ENCODE data around the gene DCAF15.

DCAF15 gene

DNA sequence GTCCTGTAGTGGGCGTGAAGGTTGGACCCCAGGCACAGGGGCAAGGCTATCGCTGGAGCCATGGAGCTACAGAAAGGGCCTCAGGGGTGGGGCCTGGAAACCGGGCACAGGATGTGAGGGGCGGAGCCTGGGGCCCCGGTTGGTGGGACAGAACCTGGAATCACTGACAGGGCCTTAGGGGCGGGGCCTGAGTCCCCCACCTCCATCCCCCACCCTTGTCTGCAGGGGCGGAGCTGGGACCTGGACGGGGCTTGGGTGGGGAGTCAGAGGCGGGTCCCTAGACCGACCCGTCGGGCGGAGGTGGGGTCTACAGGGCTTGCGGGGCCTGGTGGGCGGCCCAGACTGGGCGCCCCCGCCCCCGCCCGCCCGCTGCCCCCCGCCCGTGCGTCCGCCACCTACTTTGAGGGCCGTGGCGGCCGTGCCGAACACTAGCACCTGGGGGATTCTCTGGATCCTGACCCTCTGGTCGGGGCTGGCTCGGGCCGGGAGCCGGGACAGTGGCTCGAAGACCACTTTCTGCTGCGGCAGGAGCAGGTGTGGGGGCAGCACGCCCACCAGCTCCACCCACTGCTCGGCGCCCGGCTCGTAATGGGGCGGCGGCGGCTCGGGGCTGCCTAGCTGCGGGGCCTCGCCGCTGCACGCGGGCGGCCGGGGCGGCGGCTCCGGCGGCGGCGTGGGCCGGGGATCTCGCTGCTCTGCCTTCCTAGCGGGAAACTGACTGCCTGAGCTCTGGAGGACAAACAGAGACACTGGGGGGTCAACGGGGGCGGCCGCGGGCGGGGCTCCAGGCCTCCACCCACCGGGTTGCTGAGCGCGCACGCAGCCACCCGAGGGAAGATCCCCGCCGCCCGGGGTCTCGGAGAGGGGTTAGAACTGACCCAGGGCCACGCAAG, 26.3 kb downstream of the DCAF15 start:
- no peak for DNase-seq

- DNase-seq, result no peak
These were observed 26.9 kb downstream of the DCAF15 start for GRCh38 chr19:13979244-13979615.

DNA sequence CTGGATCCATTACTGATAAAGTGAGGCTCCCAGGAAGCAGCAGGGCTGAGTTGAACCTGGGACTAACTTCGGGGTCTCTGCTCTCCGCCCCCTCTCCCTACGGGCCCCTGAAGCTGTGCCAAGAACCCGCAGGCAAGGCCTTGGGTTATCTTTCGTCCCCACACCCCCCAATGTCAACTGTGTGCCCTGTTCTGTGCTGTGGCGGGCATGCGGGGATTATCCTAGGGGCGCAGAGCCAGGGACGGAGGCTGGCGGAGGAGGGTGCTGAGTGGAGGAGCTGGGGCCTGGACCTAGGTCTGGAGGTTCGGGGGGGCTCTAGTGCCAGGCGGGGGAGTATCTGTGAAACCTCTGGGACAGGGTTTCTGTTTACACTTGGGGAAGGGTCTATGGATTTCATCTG, 27.4 kb downstream of the DCAF15 start:
- DNase-seq, result no peak

GRCh38 chr19:13980340-13980739, 28.0 kb downstream of the DCAF15 start:
- no peak for DNase-seq

DNA sequence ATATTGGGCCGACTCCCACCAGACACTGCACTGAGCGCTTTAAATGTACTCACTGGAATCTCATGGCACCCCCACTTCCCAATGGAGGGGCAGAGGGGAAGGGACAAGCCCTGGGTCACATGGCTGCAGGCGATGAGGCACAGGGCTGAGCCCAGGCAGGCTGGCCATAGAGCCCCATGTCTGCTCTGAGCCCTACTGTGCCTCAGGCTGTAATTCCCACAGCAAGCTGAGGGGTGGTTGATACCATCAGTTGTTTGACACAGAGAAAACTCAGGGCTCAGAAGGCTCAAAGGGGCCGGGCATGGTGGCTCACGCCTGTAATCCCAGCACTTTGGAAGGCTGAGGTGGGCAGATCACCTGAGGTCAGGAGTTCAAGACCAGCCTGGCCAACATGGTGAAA, 28.7 kb downstream of the DCAF15 start:
- DNase-seq, result no peak

- no peak for DNase-seq
These were observed 29.2 kb downstream of the DCAF15 start for GRCh38 chr19:13981467-13981866.

- DNase-seq, result no peak
These were observed 29.7 kb downstream of the DCAF15 start for GRCh38 chr19:13981988-13982501.

DNA sequence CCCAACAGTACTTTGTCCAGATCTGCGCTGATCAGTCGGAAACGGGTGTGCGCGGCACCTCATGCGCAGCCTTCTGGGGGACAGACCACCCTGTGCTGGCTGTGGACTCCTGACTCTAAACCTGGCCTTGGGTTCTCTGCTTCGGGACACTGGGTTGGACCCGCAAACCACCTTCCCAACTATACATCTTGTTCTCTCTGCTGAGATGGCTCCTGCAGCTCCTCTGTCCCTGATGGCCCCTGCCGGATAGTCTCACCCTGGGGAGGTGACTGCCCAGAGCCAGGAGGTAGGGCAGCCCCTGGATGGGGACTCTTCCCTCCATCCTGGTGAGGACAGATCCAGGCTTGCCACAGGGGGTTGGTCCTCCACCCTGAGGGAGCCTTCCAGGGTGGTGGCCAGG, 30.5 kb downstream of the DCAF15 start:
- no peak for DNase-seq

GRCh38 chr19:13983213-13983889, 31.0 kb downstream of the DCAF15 start:
- DNase-seq, result no peak

DNA sequence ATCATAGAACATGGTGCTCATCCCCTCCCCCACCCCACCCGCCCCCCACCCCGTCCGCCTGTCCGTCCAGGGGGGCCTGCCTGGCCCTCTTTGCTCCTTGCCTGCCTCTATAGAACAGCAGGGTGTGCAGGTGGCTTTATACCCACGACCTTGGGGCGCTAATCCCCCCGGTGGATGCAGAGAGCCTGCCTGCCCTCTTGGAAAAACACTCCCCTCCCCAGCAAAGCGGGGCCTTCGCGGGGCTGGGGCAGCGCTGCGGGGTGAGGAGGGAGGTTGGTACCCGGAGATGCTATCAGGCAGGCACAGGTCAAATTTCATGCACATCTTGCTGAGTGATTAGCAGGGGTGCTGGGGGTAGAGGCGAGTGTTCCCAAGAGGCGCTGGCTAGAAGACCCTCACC, 31.9 kb downstream of the DCAF15 start:
- no peak for DNase-seq

DNA sequence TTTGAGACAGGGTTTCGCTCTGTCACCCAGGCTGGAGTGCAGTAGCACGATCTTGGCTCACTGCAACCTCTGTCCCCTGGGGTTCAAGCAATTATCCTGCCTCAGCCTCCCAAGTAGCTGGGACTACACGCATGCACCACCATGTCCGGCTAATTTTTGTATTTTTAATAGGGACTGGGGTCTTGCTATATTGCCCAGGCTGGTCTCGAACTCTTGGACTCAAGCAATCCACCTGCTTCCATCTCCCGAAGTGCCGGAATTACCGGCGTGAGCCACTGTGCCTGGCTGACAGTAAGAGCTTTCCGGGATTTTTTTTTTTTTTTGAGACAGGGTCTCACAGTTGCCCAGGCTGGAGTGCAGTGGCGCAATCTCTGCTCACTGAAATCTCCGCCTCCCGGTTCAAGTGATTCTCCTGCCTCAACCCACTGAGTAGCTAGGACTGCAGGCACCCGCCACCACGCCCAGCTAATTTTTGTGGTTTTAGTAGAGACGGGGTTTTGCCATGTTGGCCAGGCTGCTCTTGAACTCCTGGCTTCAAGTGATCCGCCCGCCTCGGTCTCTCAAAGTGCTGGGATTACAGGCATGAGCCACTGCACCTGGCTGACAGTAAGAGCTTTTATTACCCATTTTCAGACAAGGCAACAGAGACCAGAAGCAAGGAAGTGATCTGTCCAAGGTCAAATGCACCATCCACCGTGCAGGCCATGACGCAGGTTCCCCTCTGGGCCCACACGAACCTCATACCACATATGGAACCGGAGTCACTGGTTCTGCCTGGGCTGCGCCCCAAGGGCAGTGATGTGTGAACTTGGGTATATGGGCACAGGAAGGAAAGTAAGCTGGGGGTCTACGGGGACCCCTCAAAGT, 32.8 kb downstream of the DCAF15 start:
- no peak for DNase-seq

DNA sequence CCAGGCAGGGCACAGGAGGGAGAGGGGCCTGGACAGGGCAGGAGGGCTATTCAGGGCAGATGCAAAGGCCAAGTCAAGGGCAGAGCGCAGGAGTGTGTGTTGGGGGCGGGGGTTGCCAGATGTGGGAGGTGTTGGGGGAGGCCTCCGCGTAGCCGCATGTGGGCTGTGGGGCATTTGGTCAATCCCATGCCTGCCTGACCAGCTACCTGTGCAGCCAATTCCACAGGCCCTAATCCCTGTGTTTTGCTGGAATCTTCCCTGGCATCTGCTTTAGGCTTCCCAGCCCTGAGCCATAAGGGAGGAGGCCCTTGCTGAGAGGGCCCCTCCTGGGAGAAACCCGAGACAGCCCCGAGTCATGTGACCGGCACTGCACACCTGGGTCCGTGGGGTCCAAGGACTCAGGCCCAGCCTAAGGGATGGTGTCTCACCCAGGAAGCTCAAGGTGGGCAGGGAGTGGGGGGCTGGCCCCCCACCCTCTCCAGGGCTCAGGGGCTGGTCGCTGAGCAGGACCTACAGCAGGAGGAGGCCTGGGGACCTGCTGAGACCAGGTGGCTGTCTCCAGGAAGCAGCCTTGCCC, 33.5 kb downstream of the DCAF15 start:
- no peak for DNase-seq

DNA sequence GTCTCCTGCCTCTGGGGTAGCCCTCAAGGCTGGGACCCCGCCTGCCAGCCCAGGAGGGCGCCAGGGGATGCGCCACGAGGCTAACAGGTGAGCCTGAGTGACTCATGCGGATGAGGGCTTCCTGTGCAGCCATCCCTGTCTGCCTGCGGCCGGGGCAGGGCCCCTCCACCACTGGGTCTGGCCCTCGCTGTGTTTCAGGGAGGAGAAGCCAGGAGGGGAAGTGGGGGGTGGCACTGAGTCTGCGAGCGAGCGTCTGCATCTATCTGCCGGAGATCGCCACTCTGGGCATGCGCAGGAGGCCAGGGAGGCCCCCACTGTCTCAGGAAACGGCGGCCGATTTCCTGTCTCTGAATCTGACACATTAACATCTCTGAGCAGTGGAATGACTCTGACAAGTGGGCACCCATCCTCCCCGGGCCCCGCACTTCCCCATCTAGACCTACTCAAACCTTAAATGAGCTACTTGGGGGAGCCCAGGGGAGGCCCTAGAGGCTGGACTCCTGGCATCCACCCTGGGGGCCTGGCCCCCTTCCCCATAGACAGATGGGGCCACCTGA, 34.1 kb downstream of the DCAF15 start:
- DNase-seq, result no peak

GRCh38 chr19:13987101-13987890, 35.0 kb downstream of the DCAF15 start:
- DNase-seq, result no peak

GRCh38 chr19:13989487-13989886, 37.2 kb downstream of the DCAF15 start:
- no peak for DNase-seq

GRCh38 chr19:13990085-13990484, 37.8 kb downstream of the DCAF15 start:
- no peak for DNase-seq

- DNase-seq, result no peak
These were observed 39.7 kb downstream of the DCAF15 start for GRCh38 chr19:13992025-13992424.

GRCh38 chr19:13993590-13994300, 41.4 kb downstream of the DCAF15 start:
- no peak for DNase-seq

GRCh38 chr19:13995017-13995728, 42.9 kb downstream of the DCAF15 start:
- DNase-seq, result peak; percentile 82
